Renal cortex interstitium (tissue), 11 donors: Measurements from ENCODE around the gene DIAPH2. TPM values are rescaled to one million over a fixed set of nuclear protein-coding genes. Genes with fewer than 3 reads are reported as not detected.

Experiments
- DNase-seq, 11 donors: peaks; one replicate each; pipeline ENCODE4 v3.0.0-alpha.2; 2013; ENCODE audit warnings: low read depth in 9 of 11, low spot score in 4 of 11; ENCODE audit errors: extremely low read depth in 1 of 11
- polyA plus RNA-seq, 3 donors: library from polyadenylated mRNA; unstranded; fragments of 120-200 nt; gene quantifications; one replicate each; pipeline ENCODE4 v1.2.1, GENCODE V29; 2013; ENCODE audit not compliant: insufficient read length in 3 of 3

DIAPH2 gene
- polyA plus RNA-seq, 3 donors, result 7.8 to 8.9 (median 8.7) TPM

GRCh38 chrX:97215186-97215585 is 530.5 kb downstream of the DIAPH2 start:
- no peak for DNase-seq

GRCh38 chrX:97224148-97224547 is 539.5 kb downstream of the DIAPH2 start:
- DNase-seq, result no peak

- no peak for DNase-seq
Observed at GRCh38 chrX:97229318-97229717, 544.7 kb downstream of the DIAPH2 start.

GRCh38 chrX:97230948-97231347 is 546.3 kb downstream of the DIAPH2 start:
- no peak for DNase-seq

GRCh38 chrX:97234471-97235081 is 549.9 kb downstream of the DIAPH2 start:
- no peak for DNase-seq

- no peak for DNase-seq
Observed at GRCh38 chrX:97238632-97239031, 554.0 kb downstream of the DIAPH2 start.

- DNase-seq, result no peak
Observed at GRCh38 chrX:97252111-97252510, 567.5 kb downstream of the DIAPH2 start.

GRCh38 chrX:97260679-97261078 is 576.0 kb downstream of the DIAPH2 start:
- DNase-seq, result no peak

GRCh38 chrX:97266406-97267121 is 581.9 kb downstream of the DIAPH2 start:
- DNase-seq, result no peak

GRCh38 chrX:97267396-97268181 is 582.9 kb downstream of the DIAPH2 start:
- DNase-seq, result peak in 10 of 11 donors; percentile 10 to 53 (median 24)

GRCh38 chrX:97268182-97268680 is 583.6 kb downstream of the DIAPH2 start:
- DNase-seq, result no peak

GRCh38 chrX:97284531-97284930 is 599.9 kb downstream of the DIAPH2 start:
- no peak for DNase-seq

GRCh38 chrX:97290199-97290598 is 605.6 kb downstream of the DIAPH2 start:
- DNase-seq, result no peak

- DNase-seq, result peak in 9 of 11 donors; percentile 4 to 36 (median 18)
Observed at GRCh38 chrX:97294041-97294440, 609.4 kb downstream of the DIAPH2 start.

- no peak for DNase-seq
Observed at GRCh38 chrX:97295954-97296353, 611.3 kb downstream of the DIAPH2 start.

GRCh38 chrX:97306771-97307470 is 622.3 kb downstream of the DIAPH2 start:
- DNase-seq, result no peak

- DNase-seq, result no peak
Observed at GRCh38 chrX:97308171-97308570, 623.5 kb downstream of the DIAPH2 start.

- no peak for DNase-seq
Observed at GRCh38 chrX:97309487-97310116, 625.0 kb downstream of the DIAPH2 start.

- peak in 7 of 11 donors; percentile 2 to 60 (median 24) for DNase-seq
Observed at GRCh38 chrX:97310373-97310772, 625.7 kb downstream of the DIAPH2 start.
